ENCODE data around the gene RBM28. TPM values are rescaled to one million over a fixed set of nuclear protein-coding genes. Genes with fewer than 3 reads are reported as not detected.

Gene RBM28
- total RNA-seq, 1 experiment from 2014 or later, result 63.8 TPM

GRCh38 chr7:128253701-128254100 lies 90.0 kb downstream of the RBM28 start:
- ChIA-PET CTCF (no interaction called here), POLR2A (no interaction called here)
- no peak for DNase-seq (ENCODE audit: unreplicated experiment)
- Mint-ChIP-seq H3K9me3 (ENCODE audit: unreplicated experiment) (peaks cover 7% of the 10 kb centered on the region), H3K27ac (ENCODE audit: low read depth, unreplicated experiment) (no peak overlapping the region), H3K4me1 (ENCODE audit: insufficient read depth, unreplicated experiment) (peaks cover 10% of the 10 kb centered on the region), H3K4me3 (ENCODE audit: unreplicated experiment) (no peak overlapping the region), H3K36me3 (ENCODE audit: insufficient read depth, unreplicated experiment) (no peaks in the 10 kb centered on the region), H3K27me3 (ENCODE audit: insufficient read depth, unreplicated experiment) (no peaks in the 10 kb centered on the region)
- intact Hi-C loops (cut with micrococcal nuclease), result no loop called here
- no TSS peak for BruUV-seq (replicated peaks)
- TF ChIP-seq CTCF (IDR thresholded peaks at IDR 0.05; ENCODE audit: unreplicated experiment), result no peak

- intact Hi-C loops (cut with micrococcal nuclease), result no loop called here
- POLR2A ChIA-PET, result no interaction called here
- no TSS peak for BruUV-seq (replicated peaks)
Observed at GRCh38 chr7:128251337-128251736, 92.4 kb downstream of the RBM28 start.

More at GRCh38 chr7:128251337-128251736, 92.4 kb downstream of the RBM28 start:
- CTCF ChIA-PET, result interaction anchor here (0.6 to 0.7 kb wide), 2 partner anchors 75 to 84 kb away, joined by 3 to 4 read pairs; no protein-coding TSS in a partner anchor
- DNase-seq (ENCODE audit: unreplicated experiment), result no peak
- Mint-ChIP-seq H3K9me3 (ENCODE audit: unreplicated experiment) (peaks cover 7% of the 10 kb centered on the region), H3K27ac (ENCODE audit: low read depth, unreplicated experiment) (no peak overlapping the region), H3K27me3 (ENCODE audit: insufficient read depth, unreplicated experiment) (no peaks in the 10 kb centered on the region), H3K4me1 (ENCODE audit: insufficient read depth, unreplicated experiment) (peaks cover 4% of the 10 kb centered on the region), H3K36me3 (ENCODE audit: insufficient read depth, unreplicated experiment) (no peaks in the 10 kb centered on the region), H3K4me3 (ENCODE audit: unreplicated experiment) (no peak overlapping the region)
- TF ChIP-seq CTCF (IDR thresholded peaks at IDR 0.05; ENCODE audit: unreplicated experiment), result no peak

Other genes with a start within 250 kb of the RBM28 start
- gene LEP, start 102.6 kb downstream of the RBM28 start, total RNA-seq (2022), result not detected in 2 replicates
- not detected in 2 replicates for gene PRRT4, start 17.8 kb upstream of the RBM28 start, total RNA-seq (2022)
- gene IMPDH1, start 66.1 kb upstream of the RBM28 start, total RNA-seq (2022), result 66.4 and 74.0 TPM in 2 replicates
- gene HILPDA, start 112.0 kb upstream of the RBM28 start, total RNA-seq (2022), result 6.2 and 8.3 TPM in 2 replicates
- gene METTL2B, start 132.8 kb upstream of the RBM28 start, total RNA-seq (2022), result 34.6 and 49.7 TPM in 2 replicates

Data from MCF 10A (cell line).